HUES48 (cell line): ENCODE measurements around the gene ADAMTSL3.

Experiments used
- H3K27ac ChIP-seq: one replicate; pipeline ENCODE4 v1.7.0; 2013; ENCODE audit warnings: low read depth, low read length, inconsistent platforms
- H3K27me3 ChIP-seq: 2 replicates; pipeline ENCODE4 v1.6.1; 2013; ENCODE audit warnings: mild to moderate bottlenecking, low read length; ENCODE audit not compliant: control insufficient read depth, insufficient read depth
- H3K36me3 ChIP-seq: 2 replicates; pipeline ENCODE4 v1.6.1; 2013; ENCODE audit warnings: low read length; ENCODE audit not compliant: control insufficient read depth, insufficient read depth
- H3K4me1 ChIP-seq: 2 replicates; pipeline ENCODE4 v1.6.1; 2013; ENCODE audit warnings: mild to moderate bottlenecking, low read length; ENCODE audit not compliant: control insufficient read depth, insufficient read depth
- H3K4me3 ChIP-seq: 2 replicates; pipeline ENCODE4 v1.5.1; 2013; ENCODE audit warnings: mild to moderate bottlenecking, low read depth, low read length
- H3K9ac ChIP-seq: 2 replicates; pipeline ENCODE4 v1.6.1; 2013; ENCODE audit warnings: mild to moderate bottlenecking, low read depth, low read length, moderate library complexity
- H3K9me3 ChIP-seq: 2 replicates; pipeline ENCODE4 v1.6.1; 2013; ENCODE audit warnings: low read length; ENCODE audit not compliant: control insufficient read depth, insufficient read depth

ADAMTSL3 gene

DNA sequence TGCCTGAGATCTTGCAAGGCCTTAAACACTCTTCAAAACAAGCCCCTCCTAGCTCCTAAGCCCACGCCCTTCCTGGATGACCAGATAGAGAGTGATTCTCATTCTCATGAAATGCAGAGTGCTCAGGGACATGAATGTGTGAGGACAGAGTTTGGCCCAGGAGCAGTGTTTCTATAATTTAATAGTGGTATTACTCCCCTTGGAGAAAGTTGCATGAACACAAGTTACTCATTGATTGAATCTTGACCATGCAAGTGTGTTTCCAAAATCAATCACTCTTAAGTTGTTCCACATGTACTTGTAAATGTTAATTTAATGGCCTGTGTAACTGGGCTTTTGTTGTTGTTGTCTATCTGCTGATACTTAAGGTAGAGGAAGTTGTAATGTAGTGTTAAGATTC is 181.6 kb downstream of the ADAMTSL3 start:
- no peak overlapping the region for H3K27ac ChIP-seq
- H3K4me3 ChIP-seq, result no peak overlapping the region
- no peak overlapping the region for H3K9ac ChIP-seq
- no peaks in the 10 kb centered on the region for H3K36me3 ChIP-seq
- no peaks in the 10 kb centered on the region for H3K4me1 ChIP-seq
- H3K27me3 ChIP-seq, result no peaks in the 10 kb centered on the region
- no peaks in the 10 kb centered on the region for H3K9me3 ChIP-seq

DNA sequence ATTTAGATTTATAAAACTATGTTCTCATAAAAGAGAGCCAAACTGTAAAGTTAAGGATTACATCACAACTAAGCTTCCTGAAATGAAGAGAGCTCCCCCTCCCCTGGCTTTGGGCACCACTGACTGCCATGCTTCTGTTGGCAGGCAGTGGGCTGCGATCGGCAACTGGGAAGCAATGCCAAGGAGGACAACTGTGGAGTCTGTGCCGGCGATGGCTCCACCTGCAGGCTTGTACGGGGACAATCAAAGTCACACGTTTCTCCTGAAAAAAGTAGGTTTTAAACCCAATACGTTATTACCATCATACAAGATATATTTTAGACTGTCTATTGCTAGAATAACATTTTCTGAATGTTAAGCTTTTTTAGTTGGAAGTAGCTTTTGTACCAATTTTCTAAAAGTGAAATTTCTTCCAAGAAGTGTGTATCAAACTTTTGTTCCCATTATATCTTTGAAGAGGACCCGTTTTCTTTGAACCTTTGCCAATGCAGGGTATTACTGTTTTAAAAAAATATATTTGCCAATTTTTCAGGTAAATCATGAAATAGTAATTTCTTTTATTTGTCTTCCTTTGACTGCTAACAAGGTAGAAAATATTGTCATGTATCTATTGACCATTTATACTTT is 184.1 kb downstream of the ADAMTSL3 start:
- Histone ChIP-seq H3K27me3 (no peaks in the 10 kb centered on the region), H3K4me1 (no peaks in the 10 kb centered on the region), H3K9me3 (no peaks in the 10 kb centered on the region), H3K9ac (no peak overlapping the region), H3K36me3 (no peaks in the 10 kb centered on the region), H3K27ac (no peak overlapping the region), H3K4me3 (no peak overlapping the region)

DNA sequence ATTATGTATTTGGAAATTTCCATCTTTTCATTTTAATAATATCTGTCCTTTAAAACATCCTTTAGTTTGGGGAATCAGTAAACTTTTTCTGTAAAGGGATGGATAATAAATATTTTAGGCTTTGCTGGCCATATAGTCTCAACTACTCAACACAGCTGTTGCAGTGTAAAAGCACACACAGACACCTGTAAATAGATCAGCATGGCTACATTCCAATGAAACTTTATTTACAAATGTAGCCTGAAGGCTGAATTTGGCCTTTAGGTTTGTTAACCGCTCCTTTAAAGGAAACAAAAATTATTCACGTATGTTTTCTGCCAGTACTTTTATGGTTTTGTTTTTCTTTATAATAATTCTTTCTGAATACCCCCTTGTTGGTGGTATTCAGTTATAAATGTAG is 184.8 kb downstream of the ADAMTSL3 start:
- Histone ChIP-seq H3K36me3 (no peaks in the 10 kb centered on the region), H3K9ac (no peak overlapping the region), H3K4me3 (no peak overlapping the region), H3K4me1 (no peaks in the 10 kb centered on the region), H3K27ac (no peak overlapping the region), H3K9me3 (no peaks in the 10 kb centered on the region), H3K27me3 (no peaks in the 10 kb centered on the region)

DNA sequence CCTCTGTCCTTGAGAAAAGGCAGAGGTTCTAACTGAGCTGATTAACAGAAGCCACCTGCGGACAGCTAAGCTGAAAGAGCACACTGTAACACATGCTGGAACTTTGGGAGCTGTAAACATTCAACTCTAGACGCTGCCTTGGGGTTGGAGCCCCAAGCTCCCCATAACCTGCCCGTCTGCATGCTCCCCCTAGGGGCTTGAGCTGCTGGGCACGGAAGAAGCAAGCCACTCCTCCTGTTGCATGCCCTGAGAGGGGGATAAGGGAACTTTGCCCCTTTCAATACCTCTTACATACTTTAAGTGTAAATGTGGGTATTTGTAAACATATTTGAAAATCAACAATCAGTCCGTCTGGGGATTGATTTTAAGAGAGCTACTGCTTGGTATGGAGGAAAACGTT is 188.4 kb downstream of the ADAMTSL3 start:
- H3K4me1 ChIP-seq, result no peaks in the 10 kb centered on the region
- H3K4me3 ChIP-seq, result no peak overlapping the region
- H3K9me3 ChIP-seq, result no peaks in the 10 kb centered on the region

DNA sequence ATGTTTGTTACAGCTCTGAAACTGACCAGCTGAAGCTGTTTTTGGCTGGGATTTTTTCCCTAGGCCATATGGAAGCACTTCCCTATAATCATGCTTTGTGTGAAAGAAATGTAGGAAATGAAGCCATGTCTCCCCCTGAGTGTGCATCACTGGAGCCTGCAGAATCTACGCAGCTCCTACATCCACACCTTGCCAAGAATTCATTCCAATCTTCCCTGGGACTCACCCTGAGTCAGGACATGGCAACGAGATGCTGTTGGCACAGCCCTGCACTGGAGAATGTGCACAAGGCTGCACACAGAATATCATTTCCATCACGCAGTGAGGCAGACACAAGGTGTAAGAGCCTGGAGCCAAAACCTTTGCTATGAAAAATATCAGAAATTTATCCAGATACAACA is 189.5 kb downstream of the ADAMTSL3 start:
- Histone ChIP-seq H3K9me3 (no peaks in the 10 kb centered on the region), H3K27me3 (no peaks in the 10 kb centered on the region), H3K27ac (no peak overlapping the region), H3K36me3 (no peaks in the 10 kb centered on the region), H3K4me1 (no peaks in the 10 kb centered on the region), H3K9ac (no peak overlapping the region), H3K4me3 (no peak overlapping the region)

More for the DNA sequence above, 188.4 kb downstream of the ADAMTSL3 start:
- H3K27me3 ChIP-seq, result no peaks in the 10 kb centered on the region
- H3K9ac ChIP-seq, result no peak overlapping the region
- H3K36me3 ChIP-seq, result no peaks in the 10 kb centered on the region
- H3K27ac ChIP-seq, result no peak overlapping the region

DNA sequence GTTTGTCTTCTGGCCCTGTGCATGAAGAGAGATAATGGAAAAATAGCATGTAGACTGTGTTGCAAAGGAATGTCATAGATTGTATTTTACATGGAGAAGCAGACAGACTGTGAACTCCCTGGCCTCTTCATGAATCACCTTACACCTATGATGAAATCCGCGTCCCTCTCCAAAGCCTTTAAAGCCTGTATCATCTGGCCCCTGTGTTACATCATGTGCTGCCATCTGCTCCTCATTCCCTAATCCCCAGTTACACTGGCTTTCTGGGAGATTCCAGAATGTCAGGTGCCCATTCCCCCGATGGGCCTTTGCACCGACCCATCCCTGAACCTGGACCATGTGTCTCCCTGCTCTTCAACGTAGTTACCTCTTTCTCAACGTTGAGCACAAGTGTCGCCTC is 190.8 kb downstream of the ADAMTSL3 start:
- no peak overlapping the region for H3K27ac ChIP-seq
- no peaks in the 10 kb centered on the region for H3K9me3 ChIP-seq

DNA sequence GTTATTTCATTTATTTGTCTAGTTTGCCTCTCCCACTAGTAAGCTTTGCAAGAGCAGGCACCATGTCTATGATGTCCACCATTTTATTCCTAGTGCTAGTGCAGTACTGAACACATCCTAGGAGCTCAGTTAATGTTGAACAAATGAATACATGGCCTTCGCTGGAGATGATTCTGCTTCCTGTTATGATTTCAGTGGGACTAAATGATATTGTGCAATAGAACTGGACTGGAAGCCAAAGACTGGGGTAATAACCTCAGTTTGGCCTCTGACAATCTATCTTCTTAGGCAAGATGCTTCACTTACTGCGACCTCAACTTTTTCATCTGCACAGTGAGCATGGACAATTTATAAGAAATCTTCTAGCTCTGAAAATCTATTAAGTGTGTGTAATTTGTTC is 191.3 kb downstream of the ADAMTSL3 start:
- Histone ChIP-seq H3K27ac (no peak overlapping the region), H3K4me3 (no peak overlapping the region), H3K36me3 (no peaks in the 10 kb centered on the region), H3K9me3 (no peaks in the 10 kb centered on the region), H3K27me3 (no peaks in the 10 kb centered on the region), H3K4me1 (no peaks in the 10 kb centered on the region), H3K9ac (no peak overlapping the region)

More for the DNA sequence above, 190.8 kb downstream of the ADAMTSL3 start:
- Histone ChIP-seq H3K27me3 (no peaks in the 10 kb centered on the region), H3K9ac (no peak overlapping the region), H3K4me3 (no peak overlapping the region), H3K4me1 (no peaks in the 10 kb centered on the region), H3K36me3 (no peaks in the 10 kb centered on the region)

DNA sequence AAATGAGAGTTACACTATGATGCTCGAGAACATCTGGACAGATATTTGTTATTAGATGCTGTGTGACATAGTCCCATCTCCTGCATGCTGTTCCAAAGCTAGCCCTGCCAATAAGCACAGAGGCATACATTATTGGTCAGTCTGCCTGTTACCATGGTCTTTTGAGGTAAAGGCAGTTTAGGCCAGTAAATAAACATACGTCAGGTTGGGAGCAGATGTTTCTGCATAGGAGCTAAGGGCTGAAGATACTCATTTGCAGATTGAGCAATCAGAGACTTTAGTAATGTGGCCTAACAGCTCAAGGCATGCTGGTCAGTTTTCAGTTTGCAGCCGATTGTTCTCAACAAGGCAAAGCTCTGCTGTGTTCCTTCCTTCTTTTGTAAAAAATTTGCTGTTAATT is 192.9 kb downstream of the ADAMTSL3 start:
- H3K27ac ChIP-seq, result no peak overlapping the region

DNA sequence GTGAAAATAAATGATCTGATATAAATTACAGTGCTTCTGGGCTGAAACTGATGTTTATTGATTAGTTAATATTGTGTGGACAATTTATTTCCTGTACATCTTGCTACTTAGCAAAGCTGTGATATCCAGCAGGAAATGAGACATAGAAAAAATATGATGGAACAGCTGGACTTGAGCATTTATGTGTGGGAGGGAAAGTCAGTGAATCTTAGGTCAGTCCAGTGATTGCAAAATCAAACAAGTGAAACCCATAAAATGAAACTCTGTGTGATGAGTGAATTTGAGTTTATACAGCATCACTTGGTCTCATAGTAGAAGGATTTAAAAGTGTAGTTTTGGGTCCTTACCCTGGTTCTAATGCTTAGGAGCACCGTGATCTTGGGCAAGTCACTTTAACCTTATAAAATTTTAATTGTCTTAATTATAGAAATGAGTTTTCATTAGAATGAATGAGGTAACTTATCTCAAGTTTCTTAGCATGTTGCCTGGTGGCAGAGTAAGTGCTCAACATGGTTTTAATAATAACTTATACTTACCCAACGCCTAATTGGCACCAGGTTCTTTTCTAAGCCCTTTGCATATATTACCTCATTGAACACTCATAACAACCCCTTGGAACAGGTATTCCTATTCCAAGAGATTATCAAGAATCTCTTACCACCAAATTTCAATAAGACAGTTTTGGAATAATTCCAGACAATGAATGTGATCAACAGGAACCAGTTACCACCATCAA is 194.6 kb downstream of the ADAMTSL3 start:
- H3K27ac ChIP-seq, result no peak overlapping the region
- no peak overlapping the region for H3K9ac ChIP-seq
- H3K36me3 ChIP-seq, result no peaks in the 10 kb centered on the region
- no peak overlapping the region for H3K4me3 ChIP-seq
- H3K9me3 ChIP-seq, result no peaks in the 10 kb centered on the region
- no peaks in the 10 kb centered on the region for H3K27me3 ChIP-seq
- H3K4me1 ChIP-seq, result no peaks in the 10 kb centered on the region

More for the DNA sequence above, 192.9 kb downstream of the ADAMTSL3 start:
- H3K4me1 ChIP-seq, result no peaks in the 10 kb centered on the region
- H3K36me3 ChIP-seq, result no peaks in the 10 kb centered on the region
- no peaks in the 10 kb centered on the region for H3K9me3 ChIP-seq
- no peak overlapping the region for H3K4me3 ChIP-seq
- H3K9ac ChIP-seq, result no peak overlapping the region
- H3K27me3 ChIP-seq, result no peaks in the 10 kb centered on the region

DNA sequence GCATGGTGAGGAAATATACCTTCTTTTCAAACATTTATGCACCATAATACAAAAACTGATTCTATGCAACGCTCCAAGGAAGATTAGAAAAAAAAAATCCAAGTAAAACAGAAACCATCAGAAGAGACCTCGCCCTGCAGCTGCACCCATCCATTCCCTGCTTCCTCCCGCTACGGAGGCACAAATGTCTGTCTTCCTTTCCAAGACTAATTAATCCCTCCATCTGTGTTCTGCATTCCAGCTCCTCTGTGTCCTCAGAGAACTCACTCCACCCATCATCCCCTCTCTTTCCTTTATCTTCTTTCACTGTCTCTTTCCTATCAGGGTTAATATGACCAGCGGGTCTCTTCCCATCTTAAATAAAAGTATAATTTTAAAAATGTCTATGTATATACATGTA is 196.1 kb downstream of the ADAMTSL3 start:
- no peak overlapping the region for H3K4me3 ChIP-seq
- no peaks in the 10 kb centered on the region for H3K9me3 ChIP-seq
- no peaks in the 10 kb centered on the region for H3K36me3 ChIP-seq
- no peaks in the 10 kb centered on the region for H3K27me3 ChIP-seq
- H3K27ac ChIP-seq, result no peak overlapping the region
- H3K9ac ChIP-seq, result no peak overlapping the region
- no peaks in the 10 kb centered on the region for H3K4me1 ChIP-seq

DNA sequence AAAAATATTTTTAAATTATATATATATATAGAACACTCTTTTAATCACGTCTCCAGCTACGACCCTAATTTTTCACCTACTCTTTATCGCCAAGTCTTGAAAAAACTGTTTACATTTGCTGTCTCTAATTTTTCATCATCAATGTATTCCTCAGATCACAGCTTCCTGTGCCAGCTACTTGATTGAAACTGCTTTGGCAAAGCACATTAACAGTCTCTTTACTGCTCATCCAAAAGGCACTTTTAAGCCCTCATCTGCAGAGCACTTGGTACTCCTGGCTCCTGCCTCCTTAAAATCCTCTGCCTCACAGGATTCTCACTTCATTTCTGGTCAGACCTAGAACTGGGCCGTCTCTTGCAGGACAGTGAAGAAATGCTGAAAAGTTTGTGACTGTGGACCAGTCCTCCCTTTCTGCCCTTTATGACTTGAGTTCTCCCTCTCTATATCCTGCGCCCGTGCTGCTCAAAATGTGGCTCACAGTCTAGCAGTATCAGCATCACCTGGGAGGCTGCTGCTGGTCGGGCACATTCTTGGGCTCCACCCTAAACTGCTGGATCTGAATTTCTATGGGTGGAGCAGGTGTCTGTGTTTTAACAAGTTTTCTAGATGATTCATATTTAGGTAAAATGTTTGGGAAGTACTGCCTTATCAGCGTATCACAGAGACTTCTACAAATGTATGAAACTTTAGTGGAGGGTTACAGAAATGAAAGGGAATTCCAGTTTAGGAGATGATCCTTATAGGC is 196.8 kb downstream of the ADAMTSL3 start:
- H3K27ac ChIP-seq, result no peak overlapping the region
- no peaks in the 10 kb centered on the region for H3K9me3 ChIP-seq
- H3K4me3 ChIP-seq, result no peak overlapping the region
- H3K9ac ChIP-seq, result no peak overlapping the region
- no peaks in the 10 kb centered on the region for H3K4me1 ChIP-seq
- H3K27me3 ChIP-seq, result no peaks in the 10 kb centered on the region
- no peaks in the 10 kb centered on the region for H3K36me3 ChIP-seq
